K562 (cell line): ENCODE measurements around the gene SLC22A1. TPM values are rescaled to one million over a fixed set of nuclear protein-coding genes. Genes with fewer than 3 reads are reported as not detected.

Experiments
- ATAC-seq: fragments of 200-7000 bp; cut with Tn5 transposase; 3 replicates; pipeline ENCODE4 v1.9.1; 2020; ENCODE audit warnings: moderate library complexity
- BruUV-seq: library from RNA; stranded (reverse); fragments of 400-500 nt; replicated peaks from 2 replicates; lab custom pipeline; 2021; lab: Mats Ljungman, UMichigan
- CTCF ChIA-PET: fragments of 300-600 bp; formaldehyde crosslinking; extraction: SDS; loops from one replicate; lab custom pipeline; 2021; ENCODE audit warnings: low intra/inter-chr PET ratio; lab: Yijun Ruan, JAX
- POLR2A ChIA-PET: fragments of 300-600, 350-650 bp; sonication (Branson Sonifier 250); formaldehyde crosslinking; extraction: SDS; loops from one replicate; lab custom pipeline; 2021; ENCODE audit warnings: antibody characterized with exemption, inconsistent platforms; lab: Yijun Ruan, JAX
- DNase-seq, 4 experiments: peaks; one replicate each; pipeline versions ENCODE4 v3.0.0 to v3.0.0-alpha.2; 2011 to 2018; ENCODE audit warnings: low spot score in 3 of 4, mixed read lengths in 3 of 4; ENCODE audit errors: extremely low read depth in 1 of 4
- FAIRE-seq: peaks from 2 replicates; lab custom pipeline; 2011; peaks lifted over from hg19 to GRCh38; lab: Jason Lieb, UNC
- H2AFZ ChIP-seq: 2 replicates; pipeline ENCODE4 v1.6.0; 2011; ENCODE audit warnings: low read depth, low read length, control low read depth, inconsistent platforms
- H3K27ac ChIP-seq: fragments of 200-600 bp; 3 replicates; pipeline ENCODE4 v1.8.0; 2011; ENCODE audit warnings: low read depth, mild to moderate bottlenecking, control low read depth, inconsistent platforms, low read length, moderate library complexity, mixed read lengths; ENCODE audit errors: extremely low read depth
- H3K27me3 ChIP-seq, 2 experiments: fragments of 300-600 bp in 1 of 2; 2 replicates in 1 of 2; 3 replicates in 1 of 2; pipeline versions ENCODE4 v1.6.0 to v1.8.0; 2011; ENCODE audit warnings: inconsistent platforms in 2 of 2, low read length in 2 of 2, mild to moderate bottlenecking in 1 of 2, mixed read lengths in 1 of 2, moderate library complexity in 1 of 2; ENCODE audit not compliant: control insufficient read depth in 2 of 2, insufficient read depth in 2 of 2
- H3K36me3 ChIP-seq: fragments of 300-600 bp; 3 replicates; pipeline ENCODE4 v1.8.0; 2011; ENCODE audit warnings: mild to moderate bottlenecking, low read length, inconsistent platforms; ENCODE audit not compliant: control insufficient read depth, insufficient read depth
- H3K4me1 ChIP-seq, 2 experiments: fragments of 200-600 bp in 1 of 2; replicated peaks in 1 of 2; 2 replicates in 1 of 2; 3 replicates in 1 of 2; pipeline versions ENCODE4 v1.5.1 to v1.8.0; 2011; ENCODE audit warnings: inconsistent platforms in 2 of 2, low read length in 2 of 2, mild to moderate bottlenecking in 1 of 2, mixed read lengths in 1 of 2, moderate library complexity in 1 of 2; ENCODE audit not compliant: control insufficient read depth in 2 of 2, insufficient read depth in 2 of 2
- H3K4me2 ChIP-seq: 2 replicates; pipeline ENCODE4 v1.6.1; 2011; ENCODE audit warnings: low read length, control low read depth, inconsistent platforms, mixed read lengths; ENCODE audit not compliant: insufficient read depth
- H3K4me3 ChIP-seq: fragments of 200-600 bp; sonication (generic), shearing (Covaris generic); 2 replicates; pipeline ENCODE4 v1.5.1; 2016; ENCODE audit warnings: control low read depth, inconsistent platforms
- H3K79me2 ChIP-seq: fragments of 200-600 bp; 3 replicates; pipeline ENCODE4 v1.8.0; 2011; ENCODE audit warnings: low read length, inconsistent platforms; ENCODE audit not compliant: control insufficient read depth, insufficient read depth
- H3K9ac ChIP-seq, 2 experiments: 2 replicates each; pipeline versions ENCODE4 v1.6.0 to v1.6.1; 2011; ENCODE audit warnings: low read depth in 2 of 2, low read length in 2 of 2, control low read depth in 1 of 2, inconsistent platforms in 1 of 2, mild to moderate bottlenecking in 1 of 2, mixed read lengths in 1 of 2; ENCODE audit not compliant: insufficient read depth in 1 of 2
- H3K9me1 ChIP-seq: one replicate; pipeline ENCODE4 v1.6.0; 2011; ENCODE audit warnings: inconsistent platforms, mild to moderate bottlenecking, low read length, moderate library complexity; ENCODE audit not compliant: control insufficient read depth, insufficient read depth
- H3K9me3 ChIP-seq: replicated peaks from 2 replicates; pipeline ENCODE4 v1.5.1; 2011; ENCODE audit warnings: low read depth, low read length, inconsistent platforms; ENCODE audit not compliant: control insufficient read depth, insufficient read depth
- H4K20me1 ChIP-seq: replicated peaks from 2 replicates; pipeline ENCODE4 v1.6.1; 2011; ENCODE audit warnings: low read length, inconsistent platforms, mixed read lengths; ENCODE audit not compliant: control insufficient read depth, insufficient read depth
- ASH1L ChIP-seq: fragments of 450-650 bp; IDR thresholded peaks from 2 replicates; pipeline ENCODE4 v1.6.1; 2018; ENCODE audit warnings: borderline replicate concordance, mild to moderate bottlenecking, low read depth; ENCODE audit not compliant: partially characterized antibody
- ATF3 ChIP-seq, 2 experiments: fragments of 450-650 bp in 1 of 2; sonication (generic) in 1 of 2; formaldehyde crosslinking in 1 of 2; IDR thresholded peaks in 1 of 2; conservative IDR thresholded peaks in 1 of 2; 2 replicates each; pipeline versions ENCODE4 v1.6.1 to v1.8.1; 2016 to 2023; ENCODE audit warnings: mild to moderate bottlenecking in 2 of 2, moderate library complexity in 2 of 2, inconsistent platforms in 1 of 2, missing genetic modification reagents in 1 of 2
- BHLHE40 ChIP-seq: IDR thresholded peaks from 2 replicates; pipeline ENCODE4 v1.6.1; 2011; ENCODE audit warnings: low read length, improper control_type of control experiment
- CBFA2T3 ChIP-seq: fragments of 450-650 bp; IDR thresholded peaks from 2 replicates; pipeline ENCODE4 v1.6.1; 2017
- E2F3 ChIP-seq: fragments of 250-450 bp; sonication (Bioruptor Pico); IDR thresholded peaks from 2 replicates; pipeline ENCODE4 v1.4.0; 2020; ENCODE audit warnings: mild to moderate bottlenecking
- ETS1 ChIP-seq: conservative IDR thresholded peaks from 2 replicates; pipeline ENCODE4 v1.6.1; 2011; ENCODE audit warnings: low read depth, mild to moderate bottlenecking, low read length; ENCODE audit not compliant: control insufficient read depth
- HMG20B ChIP-seq: fragments of 250-450 bp; sonication (Bioruptor Pico); IDR thresholded peaks from 2 replicates; pipeline ENCODE4 v1.5.0; 2021; ENCODE audit warnings: mild to moderate bottlenecking
- RBBP5 ChIP-seq: fragments of 200-600 bp; sonication (generic); IDR thresholded peaks from 2 replicates; pipeline ENCODE4 v1.6.1; 2012; ENCODE audit warnings: borderline replicate concordance, mild to moderate bottlenecking, low read length, control low read depth, inconsistent platforms; ENCODE audit not compliant: insufficient read depth, poor library complexity, severe bottlenecking
- RBM25 ChIP-seq: fragments of 200-400 bp; formaldehyde crosslinking; IDR thresholded peaks from 2 replicates; pipeline ENCODE4 v1.6.1; 2018; ENCODE audit warnings: low read length, low read depth, moderate library complexity; ENCODE audit not compliant: severe bottlenecking
- RHOXF2B ChIP-seq: fragments of 250-450 bp; sonication (Bioruptor Pico); conservative IDR thresholded peaks from 2 replicates; pipeline ENCODE4 v1.5.1; 2021
- SMAD4 ChIP-seq: fragments of 250-450 bp; sonication (Bioruptor Pico); conservative IDR thresholded peaks from 2 replicates; pipeline ENCODE4 v1.8.0; 2021; ENCODE audit warnings: inconsistent platforms, mild to moderate bottlenecking, moderate library complexity
- STAG1 ChIP-seq: sonication (generic); formaldehyde crosslinking; IDR thresholded peaks from 2 replicates; pipeline ENCODE4 v1.5.0; 2020; ENCODE audit warnings: missing genetic modification reagents, borderline replicate concordance
- TGIF2 ChIP-seq: sonication (generic); formaldehyde crosslinking; IDR thresholded peaks from 2 replicates; pipeline ENCODE4 v1.8.1; 2022; ENCODE audit warnings: mild to moderate bottlenecking, missing genetic modification reagents, moderate library complexity
- THRAP3 ChIP-seq: fragments of 450-650 bp; IDR thresholded peaks from 2 replicates; pipeline ENCODE4 v1.6.1; 2016; ENCODE audit warnings: mild to moderate bottlenecking, inconsistent platforms, borderline replicate concordance
- VEZF1 ChIP-seq: fragments of 200-800 bp; sonication (Bioruptor generic); IDR thresholded peaks from 2 replicates; pipeline ENCODE4 v1.6.1; 2017; ENCODE audit warnings: missing genetic modification characterization, missing compliant biosample characterization
- ZNF12 ChIP-seq: sonication (generic); formaldehyde crosslinking; IDR thresholded peaks from 2 replicates; pipeline ENCODE4 v1.4.0; 2020; ENCODE audit warnings: mild to moderate bottlenecking, missing genetic modification reagents
- ZNF24 ChIP-seq: fragments of 450-650 bp; IDR thresholded peaks from 2 replicates; pipeline ENCODE4 v1.6.1; 2016
- WGBS: fragments of 100-300 bp; shearing (Covaris generic); methylation state at CpG from one replicate; pipeline ENCODE4 v1.1.6; 2016; ENCODE audit warnings: low coverage, mixed read lengths; ENCODE audit not compliant: insufficient coverage; ENCODE audit errors: missing lambda C conversion rate; 5-methylcytosine and 5-hydroxymethylcytosine counted together
- in situ Hi-C: fragments of 300-500 bp; cut with MboI; formaldehyde crosslinking; loops from 4 replicates; pipeline ENCODE4 v1.15.0; 2018; ENCODE audit warnings: inconsistent platforms, mixed read lengths
- intact Hi-C: fragments of 100-400 bp; cut with micrococcal nuclease; formaldehyde crosslinking; loops from 2 replicates; pipeline ENCODE4 v1.14.2; 2022
- polyA plus RNA-seq, 8 experiments: library from polyadenylated mRNA; depleted of rRNA in 4 of 8; stranded (reverse) in 5 of 8; unstranded in 3 of 8; fragments of >200 nt; fragmentation: Nextera tagmentation in 2 of 8; fragmentation: Illumina TruSeq in 1 of 8; extraction: Ambion mirVana in 2 of 8; extraction: Trizol in 1 of 8; gene quantifications; 2 replicates each; pipeline versions ENCODE4 v1.2.1 to v1.2.3, GENCODE V29; 2011 to 2014; ENCODE audit warnings: inconsistent platforms in 1 of 8, missing spikeins in 1 of 8
- total RNA-seq, 7 experiments: library from RNA; depleted of rRNA in 6 of 7; stranded (reverse); fragments of >200 nt in 6 of 7; fragmentation: Illumina TruSeq in 2 of 7; extraction: Trizol in 2 of 7; gene quantifications; 2 replicates each; pipeline versions ENCODE4 v1.2.1 to v1.2.3, GENCODE V29; 2011 to 2021; ENCODE audit warnings: low replicate concordance in 1 of 7

The SLC22A1 gene
- total and polyA plus RNA-seq, 9 of the 15 experiments (the other 6 are each of a cell fraction or from before 2014, with no cell fraction given): 0.11 to 0.60 (median 0.26) TPM; not detected in 4

GRCh38 chr6:160130729-160131484 lies 9.3 kb downstream of the SLC22A1 start:
- 0 out of 2 replicates have a peak, but pooled peaks cover 4% of the 10 kb centered on the region for H4K20me1 ChIP-seq
- DNase-seq (no peak), FAIRE-seq (no peak), ATAC-seq (no peak)
- no peaks in the 10 kb centered on the region for H3K79me2 ChIP-seq
- no peak overlapping the region for H3K27ac ChIP-seq
- no TSS peak for BruUV-seq
- H2AFZ ChIP-seq: no peak overlapping the region
- intact Hi-C loops: no loop called here
- H3K9me1 ChIP-seq: no peaks in the 10 kb centered on the region
- ChIA-PET POLR2A (no interaction called here), CTCF (no interaction called here)
- no peak overlapping the region for H3K4me3 ChIP-seq
- in situ Hi-C loops: no loop called here
- no peak for TF ChIP-seq E2F3 (CRISPR knock-in tag)
- TF ChIP-seq VEZF1 (CRISPR knock-in tag): no peak
- no peak for TF ChIP-seq BHLHE40
- no peak for TF ChIP-seq ZNF12 (CRISPR knock-in tag)
- TF ChIP-seq ZNF24: no peak
- TF ChIP-seq ASH1L: no peak
- TF ChIP-seq RBBP5: no peak
- TF ChIP-seq ETS1: no peak
- no peak for TF ChIP-seq THRAP3
- TF ChIP-seq RHOXF2B (CRISPR knock-in tag): no peak
- no peak for TF ChIP-seq STAG1 (CRISPR knock-in tag)
- TF ChIP-seq TGIF2: no peak
- no peak for TF ChIP-seq CBFA2T3
- no peak for TF ChIP-seq ATF3 (IDR thresholded peaks at IDR 0.05)
- no peak for TF ChIP-seq ATF3 (CRISPR knock-in tag; conservative IDR thresholded peaks at IDR 0.05)
- no peak for TF ChIP-seq HMG20B
- TF ChIP-seq RBM25: no peak
- no peak for TF ChIP-seq SMAD4 (CRISPR knock-in tag)
- H3K4me2 ChIP-seq: no peak overlapping the region
- no peaks in the 10 kb centered on the region for H3K9me3 ChIP-seq
- H3K36me3 ChIP-seq: no peaks in the 10 kb centered on the region
- 7% methylated on average over 11 of the region's 13 CpGs for WGBS
- H3K9ac ChIP-seq: no peak overlapping the region; a peak in 1 of 4 replicates
- H3K4me1 ChIP-seq: peaks cover 0 to 13% of the 10 kb centered on the region in 2 experiments; a peak in 3 of 5 replicates
- peaks cover 53 to 77% of the 10 kb centered on the region in 2 experiments for H3K27me3 ChIP-seq
